HEK293 (cell line): Measurements from ENCODE around the gene B4GALT1.
A peak's percentile ranks its signal among the peaks of the same experiment; 100 is the strongest.

Source experiments
- CTCF ChIA-PET: fragments of 350-600 bp; formaldehyde crosslinking; extraction: SDS; loops from one replicate; lab custom pipeline; 2021; ENCODE audit warnings: antibody characterized with exemption; lab: Yijun Ruan, JAX
- POLR2A ChIA-PET: fragments of 300-600 bp; formaldehyde crosslinking; extraction: SDS; loops from one replicate; lab custom pipeline; 2020; ENCODE audit warnings: antibody characterized with exemption, inconsistent platforms; lab: Yijun Ruan, JAX
- H3K27ac ChIP-seq: fragments of 200-500 bp; sonication (Bioruptor generic); 2 replicates; pipeline ENCODE4 v1.5.1; 2014; ENCODE audit warnings: low read depth, low read length, control low read depth, inconsistent platforms; ENCODE audit errors: extremely low read depth
- H3K36me3 ChIP-seq, 2 experiments: fragments of 200-500 bp in 1 of 2; sonication (Bioruptor generic) in 1 of 2; 1 replicate in 1 of 2; 2 replicates in 1 of 2; pipeline ENCODE4 v1.5.1; 2014 to 2017; ENCODE audit warnings: inconsistent platforms in 2 of 2, low read length in 2 of 2; ENCODE audit not compliant: control insufficient read depth in 2 of 2, insufficient read depth in 1 of 2
- H3K4me1 ChIP-seq: fragments of 200-500 bp; sonication (Bioruptor generic); 2 replicates; pipeline ENCODE4 v1.5.1; 2014; ENCODE audit warnings: mild to moderate bottlenecking, low read length, inconsistent platforms; ENCODE audit not compliant: control insufficient read depth, insufficient read depth
- H3K4me3 ChIP-seq: 2 replicates; pipeline ENCODE4 v1.5.1; 2011; ENCODE audit warnings: low read depth, mild to moderate bottlenecking, control low read depth, low read length, moderate library complexity
- H3K9me3 ChIP-seq: fragments of 200-500 bp; sonication (Bioruptor generic); 2 replicates; pipeline ENCODE4 v1.5.1; 2014; ENCODE audit warnings: low read depth, low read length, inconsistent platforms; ENCODE audit not compliant: control insufficient read depth, insufficient read depth
- KLF1 ChIP-seq: fragments of 450-650 bp; formaldehyde crosslinking; IDR thresholded peaks from 2 replicates; pipeline ENCODE4 v1.5.1; 2016; ENCODE audit warnings: missing biosample characterization, missing genetic modification characterization
- ZBTB48 ChIP-seq: fragments of 450-650 bp; formaldehyde crosslinking; IDR thresholded peaks from 2 replicates; pipeline ENCODE4 v1.5.1; 2016; ENCODE audit warnings: missing biosample characterization, missing genetic modification characterization
- ZNF10 ChIP-seq: fragments of 450-650 bp; formaldehyde crosslinking; IDR thresholded peaks from 2 replicates; pipeline ENCODE4 v1.5.1; 2017; ENCODE audit warnings: missing biosample characterization, missing genetic modification characterization
- ZNF266 ChIP-seq: fragments of 450-650 bp; formaldehyde crosslinking; IDR thresholded peaks from 2 replicates; pipeline ENCODE4 v1.5.1; 2016; ENCODE audit warnings: missing biosample characterization, missing genetic modification characterization, low read depth
- ZNF311 ChIP-seq: fragments of 450-650 bp; formaldehyde crosslinking; IDR thresholded peaks from 2 replicates; pipeline ENCODE4 v1.5.1; 2017; ENCODE audit warnings: missing biosample characterization, missing genetic modification characterization, borderline replicate concordance
- ZNF354C ChIP-seq: fragments of 450-650 bp; formaldehyde crosslinking; IDR thresholded peaks from 2 replicates; pipeline ENCODE4 v1.5.1; 2016; ENCODE audit warnings: missing biosample characterization, missing genetic modification characterization, low read depth, borderline replicate concordance
- ZNF521 ChIP-seq: fragments of 450-650 bp; formaldehyde crosslinking; IDR thresholded peaks from 2 replicates; pipeline ENCODE4 v1.5.1; 2017; ENCODE audit warnings: missing biosample characterization, mild to moderate bottlenecking, missing genetic modification characterization
- TF ChIP-seq, protein P1 (sequence below): fragments of 450-650 bp; formaldehyde crosslinking; IDR thresholded peaks from 2 replicates; pipeline ENCODE4 v1.5.1; 2017; ENCODE audit warnings: missing biosample characterization, missing genetic modification characterization
- TF ChIP-seq, protein P2 (sequence below): fragments of 450-650 bp; formaldehyde crosslinking; IDR thresholded peaks from 2 replicates; pipeline ENCODE4 v1.5.1; 2016; ENCODE audit warnings: missing biosample characterization, missing genetic modification characterization, low read depth
- TF ChIP-seq, protein P3 (sequence below): fragments of 450-650 bp; formaldehyde crosslinking; IDR thresholded peaks from 2 replicates; pipeline ENCODE4 v1.5.1; 2016; ENCODE audit warnings: missing biosample characterization, missing genetic modification characterization
- TF ChIP-seq, protein P4 (sequence below): fragments of 450-650 bp; IDR thresholded peaks from 2 replicates; pipeline ENCODE4 v1.5.1; 2018; ENCODE audit warnings: missing biosample characterization, missing genetic modification characterization
- TF ChIP-seq, protein P5 (sequence below): fragments of 450-650 bp; formaldehyde crosslinking; IDR thresholded peaks from 2 replicates; pipeline ENCODE4 v1.5.1; 2016; ENCODE audit warnings: missing biosample characterization, missing genetic modification characterization

The B4GALT1 gene

DNA sequence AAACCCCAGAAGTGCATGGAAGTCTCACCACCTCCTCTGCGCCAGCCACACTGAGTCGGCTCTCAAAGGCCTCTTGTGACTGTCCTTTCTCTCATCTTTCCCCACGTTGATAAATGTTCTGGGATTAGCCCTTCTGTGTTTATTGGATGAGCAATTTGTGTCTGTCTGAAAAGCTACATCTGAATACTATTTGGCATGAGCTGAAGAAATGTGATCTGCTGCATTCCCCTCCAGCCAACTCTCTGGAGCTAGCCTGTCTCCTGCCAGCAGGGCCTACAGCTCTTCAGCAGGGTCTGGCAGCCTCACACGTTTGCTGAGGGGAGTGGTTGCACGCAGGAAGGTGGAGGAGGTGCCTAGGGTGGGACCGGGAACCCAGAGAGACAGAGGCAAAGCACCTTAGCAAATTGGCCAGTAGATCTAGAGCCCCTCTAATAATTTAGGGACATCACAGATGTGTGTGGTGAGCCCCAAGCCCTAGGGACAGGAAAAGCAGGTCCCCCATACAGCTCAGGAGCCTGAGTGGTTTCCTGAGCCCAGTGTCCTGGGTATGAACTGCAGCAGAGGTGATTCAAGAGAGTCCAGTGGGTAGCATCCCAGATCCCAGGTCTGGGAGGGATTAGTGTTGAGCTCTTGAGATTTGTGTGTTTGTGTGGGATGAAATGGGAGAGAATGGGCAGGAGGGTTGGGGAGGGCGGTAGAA lies 20.5 kb upstream of the B4GALT1 start:
- Histone ChIP-seq H3K36me3 (no peaks in the 10 kb centered on the region), H3K4me1 (no peaks in the 10 kb centered on the region), H3K9me3 (no peaks in the 10 kb centered on the region), H3K4me3 (no peak overlapping the region), H3K27ac (no peak overlapping the region)
- ChIA-PET CTCF (interaction anchor here (1.0 to 1.1 kb wide), 3 partner anchors 16 to 110 kb away, joined by 3 to 4 read pairs (median 4); no protein-coding TSS in a partner anchor), POLR2A (interaction anchor here (0.9 kb wide), 1 partner anchor 21 kb away, joined by 3 read pairs; the partner anchor contains the start of gene B4GALT1)
- TF ChIP-seq KLF1 (tag by site-specific recombination) (no peak), ZNF521 (tag by site-specific recombination) (no peak), ZNF311 (tag by site-specific recombination) (no peak)
- TF ChIP-seq, protein P1, sequence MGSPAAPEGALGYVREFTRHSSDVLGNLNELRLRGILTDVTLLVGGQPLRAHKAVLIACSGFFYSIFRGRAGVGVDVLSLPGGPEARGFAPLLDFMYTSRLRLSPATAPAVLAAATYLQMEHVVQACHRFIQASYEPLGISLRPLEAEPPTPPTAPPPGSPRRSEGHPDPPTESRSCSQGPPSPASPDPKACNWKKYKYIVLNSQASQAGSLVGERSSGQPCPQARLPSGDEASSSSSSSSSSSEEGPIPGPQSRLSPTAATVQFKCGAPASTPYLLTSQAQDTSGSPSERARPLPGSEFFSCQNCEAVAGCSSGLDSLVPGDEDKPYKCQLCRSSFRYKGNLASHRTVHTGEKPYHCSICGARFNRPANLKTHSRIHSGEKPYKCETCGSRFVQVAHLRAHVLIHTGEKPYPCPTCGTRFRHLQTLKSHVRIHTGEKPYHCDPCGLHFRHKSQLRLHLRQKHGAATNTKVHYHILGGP (tag by site-specific recombination), result no peak
- TF ChIP-seq, protein P2, sequence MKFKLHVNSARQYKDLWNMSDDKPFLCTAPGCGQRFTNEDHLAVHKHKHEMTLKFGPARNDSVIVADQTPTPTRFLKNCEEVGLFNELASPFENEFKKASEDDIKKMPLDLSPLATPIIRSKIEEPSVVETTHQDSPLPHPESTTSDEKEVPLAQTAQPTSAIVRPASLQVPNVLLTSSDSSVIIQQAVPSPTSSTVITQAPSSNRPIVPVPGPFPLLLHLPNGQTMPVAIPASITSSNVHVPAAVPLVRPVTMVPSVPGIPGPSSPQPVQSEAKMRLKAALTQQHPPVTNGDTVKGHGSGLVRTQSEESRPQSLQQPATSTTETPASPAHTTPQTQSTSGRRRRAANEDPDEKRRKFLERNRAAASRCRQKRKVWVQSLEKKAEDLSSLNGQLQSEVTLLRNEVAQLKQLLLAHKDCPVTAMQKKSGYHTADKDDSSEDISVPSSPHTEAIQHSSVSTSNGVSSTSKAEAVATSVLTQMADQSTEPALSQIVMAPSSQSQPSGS (tag by site-specific recombination), result no peak
- TF ChIP-seq, all 188 proteins: peak for 0

DNA sequence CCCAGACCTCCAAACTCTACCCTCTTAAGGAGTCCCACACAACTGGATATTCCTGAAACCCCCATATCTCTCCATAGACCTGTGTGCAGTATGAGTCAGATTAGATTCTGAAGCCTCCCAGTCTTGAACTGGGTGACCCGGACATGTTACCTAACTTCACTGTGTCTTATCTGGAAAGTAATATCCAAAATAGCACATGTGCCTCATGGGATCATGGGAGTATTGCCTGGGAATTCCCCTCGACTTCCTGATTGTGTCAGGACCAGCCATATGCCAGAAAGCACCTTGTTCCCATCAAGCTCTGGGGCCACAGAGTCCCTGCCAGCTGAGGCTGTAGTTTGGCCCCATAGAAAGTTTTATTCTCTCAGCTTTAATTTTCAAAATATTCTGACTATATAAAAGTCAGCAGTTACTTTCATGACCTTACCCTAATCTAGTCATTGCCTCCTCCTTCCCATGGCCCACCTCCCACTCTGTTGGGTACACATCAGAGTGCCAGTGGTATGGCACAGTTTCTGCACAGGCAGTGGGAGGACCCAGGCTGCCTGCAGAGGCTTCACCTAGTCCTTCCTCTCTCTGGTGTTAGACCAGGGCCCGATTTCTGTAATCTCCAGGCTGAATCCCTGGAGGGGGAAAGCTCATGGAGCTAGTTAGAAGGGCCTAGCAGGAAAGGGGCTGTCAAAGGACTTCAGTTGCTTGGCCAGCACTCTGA lies 19.5 kb upstream of the B4GALT1 start:
- POLR2A ChIA-PET, result interaction anchor here (0.6 kb wide), 1 partner anchor 9 kb away, joined by 5 read pairs; no protein-coding TSS in a partner anchor
- H3K4me3 ChIP-seq, result no peak overlapping the region
- no peaks in the 10 kb centered on the region for H3K36me3 ChIP-seq
- no peaks in the 10 kb centered on the region for H3K4me1 ChIP-seq
- no peaks in the 10 kb centered on the region for H3K9me3 ChIP-seq
- H3K27ac ChIP-seq, result no peak overlapping the region
- CTCF ChIA-PET, result interaction anchor here (0.6 to 1.1 kb wide), 3 partner anchors 60 to 109 kb away, joined by 3 to 4 read pairs (median 4); no protein-coding TSS in a partner anchor
- TF ChIP-seq, protein P3, sequence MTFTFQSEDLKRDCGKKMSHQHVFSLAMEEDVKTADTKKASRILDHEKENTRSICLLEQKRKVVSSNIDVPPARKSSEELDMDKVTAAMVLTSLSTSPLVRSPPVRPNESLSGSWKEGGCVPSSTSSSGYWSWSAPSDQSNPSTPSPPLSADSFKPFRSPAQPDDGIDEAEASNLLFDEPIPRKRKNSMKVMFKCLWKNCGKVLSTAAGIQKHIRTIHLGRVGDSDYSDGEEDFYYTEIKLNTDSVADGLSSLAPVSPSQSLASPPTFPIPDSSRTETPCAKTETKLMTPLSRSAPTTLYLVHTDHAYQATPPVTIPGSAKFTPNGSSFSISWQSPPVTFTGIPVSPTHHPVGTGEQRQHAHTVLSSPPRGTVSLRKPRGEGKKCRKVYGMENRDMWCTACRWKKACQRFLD (tag by site-specific recombination), result no peak

DNA sequence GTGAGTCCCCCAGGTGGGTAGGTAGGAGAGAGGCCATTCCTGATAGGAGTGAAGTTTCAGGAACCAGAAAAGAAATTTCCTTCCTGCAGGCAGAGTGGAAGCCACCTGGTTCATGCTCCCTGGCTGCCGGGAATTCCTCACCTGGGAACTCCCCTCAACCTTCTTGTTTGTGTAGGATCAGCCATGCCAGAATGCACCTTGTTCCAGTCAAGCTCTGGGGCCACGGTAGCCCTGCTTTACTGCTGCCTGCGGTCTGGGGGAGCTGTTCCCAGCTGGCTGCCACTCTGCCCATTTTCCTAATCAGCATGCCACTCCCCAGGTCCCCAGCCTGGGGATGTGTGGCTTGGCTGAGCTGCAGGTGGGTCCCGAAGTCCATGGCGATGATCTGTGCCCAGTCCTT lies 18.7 kb upstream of the B4GALT1 start:
- TF ChIP-seq, protein P4, sequence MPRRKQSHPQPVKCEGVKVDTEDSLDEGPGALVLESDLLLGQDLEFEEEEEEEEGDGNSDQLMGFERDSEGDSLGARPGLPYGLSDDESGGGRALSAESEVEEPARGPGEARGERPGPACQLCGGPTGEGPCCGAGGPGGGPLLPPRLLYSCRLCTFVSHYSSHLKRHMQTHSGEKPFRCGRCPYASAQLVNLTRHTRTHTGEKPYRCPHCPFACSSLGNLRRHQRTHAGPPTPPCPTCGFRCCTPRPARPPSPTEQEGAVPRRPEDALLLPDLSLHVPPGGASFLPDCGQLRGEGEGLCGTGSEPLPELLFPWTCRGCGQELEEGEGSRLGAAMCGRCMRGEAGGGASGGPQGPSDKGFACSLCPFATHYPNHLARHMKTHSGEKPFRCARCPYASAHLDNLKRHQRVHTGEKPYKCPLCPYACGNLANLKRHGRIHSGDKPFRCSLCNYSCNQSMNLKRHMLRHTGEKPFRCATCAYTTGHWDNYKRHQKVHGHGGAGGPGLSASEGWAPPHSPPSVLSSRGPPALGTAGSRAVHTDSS, result no peak
- no peak for TF ChIP-seq ZNF266 (tag by site-specific recombination)
- no peak for TF ChIP-seq ZNF354C
- TF ChIP-seq ZBTB48 (tag by site-specific recombination), result no peak
- TF ChIP-seq ZNF10 (tag by site-specific recombination), result peak; percentile 54; the same call in 1 of the 2 replicates
- TF ChIP-seq, protein P5, sequence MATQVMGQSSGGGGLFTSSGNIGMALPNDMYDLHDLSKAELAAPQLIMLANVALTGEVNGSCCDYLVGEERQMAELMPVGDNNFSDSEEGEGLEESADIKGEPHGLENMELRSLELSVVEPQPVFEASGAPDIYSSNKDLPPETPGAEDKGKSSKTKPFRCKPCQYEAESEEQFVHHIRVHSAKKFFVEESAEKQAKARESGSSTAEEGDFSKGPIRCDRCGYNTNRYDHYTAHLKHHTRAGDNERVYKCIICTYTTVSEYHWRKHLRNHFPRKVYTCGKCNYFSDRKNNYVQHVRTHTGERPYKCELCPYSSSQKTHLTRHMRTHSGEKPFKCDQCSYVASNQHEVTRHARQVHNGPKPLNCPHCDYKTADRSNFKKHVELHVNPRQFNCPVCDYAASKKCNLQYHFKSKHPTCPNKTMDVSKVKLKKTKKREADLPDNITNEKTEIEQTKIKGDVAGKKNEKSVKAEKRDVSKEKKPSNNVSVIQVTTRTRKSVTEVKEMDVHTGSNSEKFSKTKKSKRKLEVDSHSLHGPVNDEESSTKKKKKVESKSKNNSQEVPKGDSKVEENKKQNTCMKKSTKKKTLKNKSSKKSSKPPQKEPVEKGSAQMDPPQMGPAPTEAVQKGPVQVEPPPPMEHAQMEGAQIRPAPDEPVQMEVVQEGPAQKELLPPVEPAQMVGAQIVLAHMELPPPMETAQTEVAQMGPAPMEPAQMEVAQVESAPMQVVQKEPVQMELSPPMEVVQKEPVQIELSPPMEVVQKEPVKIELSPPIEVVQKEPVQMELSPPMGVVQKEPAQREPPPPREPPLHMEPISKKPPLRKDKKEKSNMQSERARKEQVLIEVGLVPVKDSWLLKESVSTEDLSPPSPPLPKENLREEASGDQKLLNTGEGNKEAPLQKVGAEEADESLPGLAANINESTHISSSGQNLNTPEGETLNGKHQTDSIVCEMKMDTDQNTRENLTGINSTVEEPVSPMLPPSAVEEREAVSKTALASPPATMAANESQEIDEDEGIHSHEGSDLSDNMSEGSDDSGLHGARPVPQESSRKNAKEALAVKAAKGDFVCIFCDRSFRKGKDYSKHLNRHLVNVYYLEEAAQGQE (tag by site-specific recombination), result no peak
- TF ChIP-seq, all 188 proteins: peak for 1
- POLR2A ChIA-PET, result no interaction called here
- Histone ChIP-seq H3K36me3 (no peaks in the 10 kb centered on the region), H3K4me3 (no peak overlapping the region), H3K9me3 (no peaks in the 10 kb centered on the region), H3K4me1 (no peaks in the 10 kb centered on the region), H3K27ac (no peak overlapping the region)
- CTCF ChIA-PET, result interaction anchor here (0.6 to 1.2 kb wide), 3 partner anchors 14 to 206 kb away, joined by 3 to 4 read pairs (median 3); no protein-coding TSS in a partner anchor
